Bronchial epithelial cell (primary cell): Measurements from ENCODE around the gene KCNJ10. TPM values are rescaled to one million over a fixed set of nuclear protein-coding genes. Genes with fewer than 3 reads are reported as not detected.

Source experiments
- DNase-seq: peaks from one replicate; pipeline ENCODE4 v3.0.0-alpha.2; 2010; ENCODE audit warnings: low read depth
- FAIRE-seq: peaks from 2 replicates; lab custom pipeline; 2011; peaks lifted over from hg19 to GRCh38; lab: Jason Lieb, UNC
- H3K27me3 ChIP-seq: 2 replicates; pipeline ENCODE4 v1.5.1; 2011; ENCODE audit warnings: low read length; ENCODE audit not compliant: control insufficient read depth, insufficient read depth
- H3K36me3 ChIP-seq: 2 replicates; pipeline ENCODE4 v1.5.1; 2011; ENCODE audit warnings: low read length; ENCODE audit not compliant: control insufficient read depth, insufficient read depth
- H3K4me3 ChIP-seq: 2 replicates; pipeline ENCODE4 v1.5.1; 2011; ENCODE audit warnings: mild to moderate bottlenecking, low read depth, low read length, control low read depth
- CTCF ChIP-seq: IDR thresholded peaks from 2 replicates; pipeline ENCODE4 v1.5.1; 2011; ENCODE audit warnings: mild to moderate bottlenecking, moderate library complexity, low read length, control low read depth, inconsistent platforms; ENCODE audit not compliant: insufficient read depth, severe bottlenecking
- total RNA-seq: library from RNA; depleted of rRNA; stranded (reverse); fragments of >200 nt; gene quantifications from 2 replicates; pipeline ENCODE4 v1.2.1, GENCODE V29; 2014

The KCNJ10 gene
- total RNA-seq, 1 donor from 2014 or later: not detected

- Histone ChIP-seq H3K36me3 (no peaks in the 10 kb centered on the region), H3K27me3 (no peaks in the 10 kb centered on the region), H3K4me3 (no peak overlapping the region)
- DNase-seq: peak; percentile 57
- peak; percentile 37 for TF ChIP-seq CTCF
- no peak for FAIRE-seq
Observed at GRCh38 chr1:160108888-160109662, 39.1 kb upstream of the KCNJ10 start.

GRCh38 chr1:160107512-160107911 is 37.6 kb upstream of the KCNJ10 start:
- no peak overlapping the region for H3K4me3 ChIP-seq
- no peak for FAIRE-seq

GRCh38 chr1:160105155-160105554 is 35.2 kb upstream of the KCNJ10 start:
- Histone ChIP-seq H3K4me3 (no peak overlapping the region), H3K36me3 (no peaks in the 10 kb centered on the region), H3K27me3 (no peaks in the 10 kb centered on the region)
- DNase-seq (no peak), FAIRE-seq (no peak)
- no peak for TF ChIP-seq CTCF

More at GRCh38 chr1:160107512-160107911, 37.6 kb upstream of the KCNJ10 start:
- Histone ChIP-seq H3K36me3 (no peaks in the 10 kb centered on the region), H3K27me3 (no peaks in the 10 kb centered on the region)
- DNase-seq: no peak
- no peak for TF ChIP-seq CTCF

GRCh38 chr1:160104486-160104885 is 34.5 kb upstream of the KCNJ10 start:
- H3K36me3 ChIP-seq: no peaks in the 10 kb centered on the region
- no peak for TF ChIP-seq CTCF
- DNase-seq (no peak), FAIRE-seq (no peak)
- H3K4me3 ChIP-seq: no peak overlapping the region
- H3K27me3 ChIP-seq: no peaks in the 10 kb centered on the region

GRCh38 chr1:160103658-160104408 is 33.9 kb upstream of the KCNJ10 start:
- H3K4me3 ChIP-seq: no peak overlapping the region
- no peaks in the 10 kb centered on the region for H3K36me3 ChIP-seq
- FAIRE-seq (no peak), DNase-seq (no peak)
- no peaks in the 10 kb centered on the region for H3K27me3 ChIP-seq
- TF ChIP-seq CTCF: no peak
